Measurements from ENCODE around the gene ARHGAP23.

The ARHGAP23 gene

DNA sequence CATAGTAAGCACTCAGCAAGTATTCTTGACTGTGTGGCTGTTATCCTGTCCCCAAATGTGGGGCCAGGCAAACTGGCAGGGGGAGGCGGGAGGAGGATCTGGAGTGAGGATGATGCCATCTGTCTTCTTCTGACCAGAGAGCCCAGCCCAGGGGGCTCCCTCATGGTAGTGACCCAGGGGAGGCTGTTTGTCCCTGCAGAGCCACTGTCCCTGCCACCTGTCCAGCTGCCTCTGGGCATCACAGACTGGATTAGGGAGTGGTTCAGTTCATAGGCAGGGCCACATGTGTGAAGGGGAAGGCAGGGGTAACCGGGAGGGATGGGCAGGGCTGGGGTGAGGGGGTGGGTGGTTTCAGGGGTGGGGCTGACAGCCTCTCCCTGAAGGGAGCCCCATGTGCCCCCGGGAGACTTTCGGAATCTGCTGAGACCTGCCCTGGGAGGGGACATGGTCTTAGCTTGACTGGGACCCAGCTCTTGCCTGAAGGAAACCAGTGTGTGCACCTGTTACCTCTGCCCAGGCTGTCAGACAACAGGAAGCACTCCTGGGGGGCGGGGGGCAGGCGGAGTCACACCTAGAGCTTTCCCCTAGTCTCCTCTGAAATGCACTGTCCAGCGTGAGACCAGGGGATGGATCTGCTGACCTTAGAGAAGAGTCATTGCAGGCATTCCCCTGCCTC, 15.2 kb downstream of the ARHGAP23 start:
- DNase-seq: peak; percentile 60

DNA sequence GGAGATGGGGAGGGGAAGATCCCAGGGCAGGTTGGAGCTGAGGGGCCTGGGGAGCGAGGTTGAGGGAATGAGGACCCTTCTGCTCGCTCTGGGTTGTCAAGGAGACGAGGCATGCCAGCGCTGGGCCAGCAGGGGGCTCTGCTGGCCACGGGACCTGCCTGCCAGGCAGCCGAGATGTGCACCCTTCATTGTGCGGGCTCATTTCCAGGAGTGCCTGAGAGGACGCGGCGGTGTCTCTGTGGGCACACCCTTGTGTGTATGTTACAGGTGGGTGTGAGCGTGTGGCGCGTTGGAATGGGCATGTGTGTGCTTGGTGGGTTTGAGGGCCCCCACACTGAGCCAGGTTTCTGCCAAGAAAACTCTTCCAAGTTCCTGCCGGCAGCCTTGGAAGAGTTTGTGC, 15.9 kb downstream of the ARHGAP23 start:
- DNase-seq: peak; percentile 76

DNA sequence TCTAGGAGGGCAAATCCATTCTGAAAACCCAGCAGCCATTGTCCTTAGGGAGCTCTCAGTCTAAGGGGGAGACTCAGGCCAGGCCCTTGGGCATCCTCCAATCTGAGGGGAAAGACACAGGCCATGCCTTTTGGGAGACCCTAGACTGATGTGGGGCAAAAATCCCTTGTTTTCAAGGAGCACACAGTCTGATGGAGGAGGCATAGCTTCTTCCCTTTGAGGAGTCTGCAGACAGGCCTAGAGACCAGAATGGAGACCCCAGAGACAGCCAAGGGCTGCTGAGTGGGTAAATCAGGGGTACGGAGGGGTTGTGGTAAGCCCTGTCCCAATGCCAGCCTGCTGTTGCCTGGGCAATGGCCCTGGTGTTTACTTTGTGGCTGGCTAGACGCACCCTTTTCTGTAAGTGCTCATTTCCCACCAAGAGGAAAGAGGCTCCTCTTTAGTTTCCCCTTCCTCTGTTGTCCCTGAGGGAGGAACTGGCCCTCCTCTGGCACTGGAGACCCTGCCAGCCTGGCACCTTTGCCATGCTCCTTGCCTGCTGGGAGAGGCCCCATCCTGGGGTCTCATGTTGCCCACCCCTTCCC, 19.3 kb downstream of the ARHGAP23 start:
- no peak for DNase-seq

DNA sequence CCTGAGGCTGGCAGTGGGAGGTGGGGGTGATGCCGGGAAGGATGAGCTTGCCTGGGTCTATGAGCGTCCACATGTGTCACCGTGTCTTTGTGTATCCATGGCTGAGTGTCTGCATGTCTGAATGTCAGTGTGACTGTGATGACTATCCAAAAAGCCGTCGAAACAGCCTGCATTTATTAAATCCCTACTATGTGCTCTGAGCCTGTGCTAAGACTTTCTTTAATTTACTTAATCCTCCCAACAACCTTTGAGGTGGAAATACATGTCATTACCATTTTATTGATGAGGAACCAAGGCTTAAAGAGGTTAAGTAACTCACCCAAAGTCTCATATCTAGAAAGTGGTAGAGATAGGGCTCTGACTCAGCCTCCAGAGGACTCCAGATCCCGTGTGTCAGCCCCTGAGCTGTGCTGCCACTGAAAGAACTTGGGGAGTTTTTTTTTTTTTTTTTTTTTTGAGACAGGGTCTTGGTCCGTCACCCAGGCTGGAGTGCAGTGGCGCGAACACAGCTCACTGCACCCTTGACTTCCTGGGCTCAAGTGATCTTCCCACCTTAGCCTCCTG, 20.0 kb downstream of the ARHGAP23 start:
- no peak for DNase-seq

DNA sequence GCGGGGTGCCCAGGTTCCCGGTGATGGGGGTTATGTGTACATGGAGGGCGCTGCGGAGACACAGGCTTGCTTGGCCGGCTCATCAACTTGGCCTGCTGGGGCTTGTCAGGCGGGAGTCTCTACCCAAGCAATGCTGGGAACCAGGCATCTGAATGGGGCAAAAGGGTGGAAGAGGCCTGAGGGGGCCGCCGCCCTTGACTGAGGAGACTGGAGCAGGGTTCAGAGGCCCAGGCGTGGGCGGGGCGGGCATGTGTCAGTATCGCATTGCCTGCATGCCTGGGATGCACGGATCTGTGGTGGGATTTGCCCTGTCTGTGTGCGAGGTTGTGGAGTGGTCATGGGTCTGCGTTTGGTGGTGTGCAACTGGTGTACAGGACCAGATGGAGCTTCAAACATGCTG, 21.1 kb downstream of the ARHGAP23 start:
- no peak for DNase-seq

DNA sequence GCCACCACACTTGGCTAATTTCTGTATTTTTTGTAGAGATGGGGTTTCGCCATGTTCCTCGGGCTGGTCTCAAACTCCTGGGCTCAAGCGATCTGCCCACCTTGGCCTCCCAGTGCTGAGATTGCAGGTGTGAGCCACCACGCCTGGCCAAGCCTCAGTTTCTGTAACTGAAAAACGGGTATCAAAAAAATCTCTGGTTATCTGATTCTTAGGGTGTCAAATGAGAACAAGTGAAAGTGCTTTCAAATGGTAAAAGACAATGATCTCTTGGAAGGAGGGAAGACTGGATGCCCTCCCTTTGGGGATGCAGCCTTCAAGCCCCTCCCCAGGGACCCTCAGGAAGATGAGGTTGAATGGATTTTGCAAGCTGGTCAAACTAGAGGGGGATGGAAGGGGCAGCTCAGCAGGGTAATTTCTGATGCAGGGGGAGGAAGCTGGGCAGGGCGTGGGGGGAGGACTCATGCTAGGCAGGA, 22.3 kb downstream of the ARHGAP23 start:
- DNase-seq: no peak

DNA sequence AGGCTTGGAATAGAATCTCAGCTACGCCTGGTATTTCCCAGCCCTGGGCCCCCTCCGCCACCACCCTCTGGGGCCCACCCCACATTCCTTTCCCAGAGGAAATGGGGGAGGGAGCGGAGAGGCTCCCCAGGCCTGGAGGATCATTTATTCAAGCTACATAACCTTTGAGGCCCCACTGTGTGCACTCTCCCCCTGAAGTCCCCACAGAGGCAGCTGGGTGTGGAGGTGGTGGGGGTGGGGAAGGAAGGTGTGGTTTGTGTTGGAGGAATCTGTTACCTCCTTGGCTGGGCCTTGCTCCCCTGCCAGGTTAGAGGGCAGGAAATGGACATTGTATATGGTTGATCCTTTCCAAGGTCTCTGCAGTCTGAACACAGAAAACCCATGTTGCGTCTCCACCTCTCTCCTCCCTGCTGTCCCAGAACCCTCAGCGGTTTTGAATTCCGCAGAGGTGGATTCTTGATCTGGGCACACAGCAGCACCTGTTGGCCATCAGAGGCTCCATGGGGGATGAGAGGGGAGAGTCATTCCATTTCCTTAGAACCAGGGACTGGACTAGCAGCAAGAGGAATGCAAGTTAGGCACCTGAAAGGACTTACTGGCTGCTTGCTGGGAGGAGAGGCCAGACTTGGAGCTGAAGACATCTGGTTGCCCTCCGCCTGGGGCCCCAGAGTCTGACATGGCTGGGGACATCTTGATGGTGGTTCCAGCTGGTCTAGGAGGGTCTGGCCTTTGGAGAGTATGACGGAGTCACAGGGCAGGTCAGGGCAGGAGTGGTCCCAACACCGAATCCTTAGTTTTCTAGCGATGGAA, 23.0 kb downstream of the ARHGAP23 start:
- DNase-seq: no peak

DNA sequence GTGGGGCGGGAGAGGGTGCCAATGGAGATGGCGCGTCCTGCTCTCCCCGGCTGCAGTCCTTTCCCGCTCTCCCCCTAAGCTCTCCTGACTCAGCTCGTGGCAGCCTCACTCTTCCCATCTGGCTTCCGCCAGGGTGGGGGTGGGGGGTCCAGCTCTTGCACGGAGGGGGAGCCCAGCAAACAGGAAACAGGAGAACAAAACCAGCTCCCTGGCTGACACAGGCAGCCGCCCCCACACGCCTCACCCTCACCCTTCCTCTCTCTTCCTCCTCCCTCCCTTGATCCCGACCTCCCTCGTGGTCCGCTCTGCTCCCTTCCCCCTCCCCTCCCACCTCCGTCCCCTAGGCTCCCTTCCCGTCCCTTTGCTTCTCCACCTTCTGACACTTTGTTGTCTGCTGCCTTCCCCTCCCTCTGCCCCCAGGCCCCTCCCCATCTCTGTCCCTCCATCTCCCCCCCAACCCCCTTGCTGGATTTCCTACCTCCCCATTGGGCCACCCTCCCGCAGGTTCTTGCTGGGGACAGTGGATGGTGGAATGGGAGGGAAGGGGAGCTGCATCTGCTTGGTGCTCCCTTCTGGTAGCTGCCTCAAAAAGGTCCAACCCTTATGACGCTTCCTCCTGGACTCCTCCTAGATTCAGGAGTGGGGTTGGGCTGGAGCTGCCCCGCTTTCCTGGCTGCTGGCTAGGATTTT, 23.7 kb downstream of the ARHGAP23 start:
- DNase-seq: no peak

DNA sequence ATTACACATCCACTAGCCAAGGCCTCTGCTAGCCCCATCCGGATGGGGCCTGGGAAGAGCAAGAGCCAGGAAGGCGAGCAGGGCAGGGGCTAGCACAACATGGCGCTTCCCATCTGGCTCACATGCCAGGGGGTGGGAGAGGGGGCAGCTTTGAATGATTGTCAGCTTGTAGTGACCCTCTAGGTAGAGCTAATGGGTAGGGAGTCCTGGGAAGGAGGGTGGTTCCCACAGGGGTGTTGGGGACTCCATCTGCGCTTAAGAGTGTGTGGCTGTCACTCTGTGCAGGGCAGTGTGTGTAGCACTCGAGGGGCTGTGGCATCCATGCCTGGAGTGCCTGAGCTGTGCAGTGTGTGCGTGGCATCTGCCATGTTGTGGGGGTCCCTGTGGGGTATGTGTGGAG, 24.5 kb downstream of the ARHGAP23 start:
- DNase-seq: no peak

DNA sequence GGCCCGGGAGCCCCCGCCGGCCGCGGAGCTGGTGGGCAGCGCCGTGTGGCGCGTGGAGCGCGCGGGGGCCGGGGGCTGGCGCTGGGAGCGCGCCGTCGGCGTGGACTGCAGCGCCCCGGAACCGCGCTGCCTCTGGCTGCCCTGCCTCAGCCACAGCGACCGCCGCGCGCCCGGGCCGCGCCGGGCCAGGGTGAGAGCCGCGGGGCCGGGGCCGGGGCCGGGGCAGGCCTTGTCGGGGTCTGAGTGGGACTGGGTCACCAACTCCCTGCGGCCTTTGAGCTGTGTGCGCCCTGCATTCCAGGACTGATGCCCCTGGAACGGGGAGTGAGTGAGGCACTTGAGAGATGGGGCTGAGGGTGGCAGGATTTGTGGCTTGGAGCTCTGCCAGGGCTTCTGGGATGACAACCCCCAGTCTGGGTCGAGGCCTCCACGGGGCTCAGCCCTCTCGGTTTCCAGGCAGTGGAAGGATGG, 25.7 kb downstream of the ARHGAP23 start:
- no peak for DNase-seq

DNA sequence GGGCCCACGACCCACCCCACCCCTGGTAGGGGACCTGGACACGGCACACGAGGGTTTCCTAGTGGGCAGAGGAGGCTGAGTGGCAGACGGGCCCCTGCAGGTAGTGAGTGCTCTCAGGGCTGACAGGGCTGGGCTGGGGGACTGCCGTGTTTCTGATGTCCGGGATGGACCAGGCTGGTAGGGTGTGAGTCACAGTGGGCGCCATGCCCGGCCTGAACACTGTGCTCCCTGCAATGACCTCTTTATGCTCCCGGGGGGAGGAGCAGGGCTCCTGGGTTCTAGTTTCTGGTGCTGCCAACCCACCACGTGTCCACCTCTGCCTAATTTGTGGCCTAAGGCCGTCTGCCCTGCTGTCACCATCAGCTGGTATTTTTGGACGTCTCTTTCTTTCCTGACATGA, 26.3 kb downstream of the ARHGAP23 start:
- DNase-seq: no peak

DNA sequence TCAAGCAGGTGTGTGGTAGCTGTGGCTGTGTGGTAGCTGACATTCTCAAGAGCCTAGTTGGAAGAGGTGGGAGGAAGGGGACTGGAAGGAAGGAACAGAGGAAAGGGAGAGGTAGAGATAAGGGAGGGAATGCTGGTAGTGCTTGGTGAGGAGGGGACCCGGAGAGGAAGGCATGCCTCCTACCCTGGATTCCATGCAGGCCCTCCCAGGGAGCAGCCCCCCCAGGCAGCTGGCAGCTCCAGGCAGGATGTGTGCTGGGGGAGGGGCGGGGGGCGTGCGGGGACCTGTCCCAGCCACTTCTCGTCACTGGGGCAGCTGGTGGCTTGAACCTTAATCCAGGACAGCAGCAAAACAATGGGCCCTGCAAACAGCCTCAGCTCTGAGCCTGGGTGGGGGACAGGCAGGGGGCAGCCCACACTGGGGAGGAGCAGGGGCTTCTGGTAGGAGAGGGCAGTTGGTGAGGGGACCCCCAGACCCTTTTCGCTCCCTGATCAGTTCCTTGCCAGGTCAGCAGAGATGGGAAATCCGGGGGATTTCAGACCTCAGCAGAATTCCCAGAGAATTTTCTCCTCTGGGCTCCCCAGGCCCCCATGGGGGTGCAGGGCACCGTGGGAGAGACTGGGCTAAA, 27.1 kb downstream of the ARHGAP23 start:
- peak; percentile 13 for DNase-seq

DNA sequence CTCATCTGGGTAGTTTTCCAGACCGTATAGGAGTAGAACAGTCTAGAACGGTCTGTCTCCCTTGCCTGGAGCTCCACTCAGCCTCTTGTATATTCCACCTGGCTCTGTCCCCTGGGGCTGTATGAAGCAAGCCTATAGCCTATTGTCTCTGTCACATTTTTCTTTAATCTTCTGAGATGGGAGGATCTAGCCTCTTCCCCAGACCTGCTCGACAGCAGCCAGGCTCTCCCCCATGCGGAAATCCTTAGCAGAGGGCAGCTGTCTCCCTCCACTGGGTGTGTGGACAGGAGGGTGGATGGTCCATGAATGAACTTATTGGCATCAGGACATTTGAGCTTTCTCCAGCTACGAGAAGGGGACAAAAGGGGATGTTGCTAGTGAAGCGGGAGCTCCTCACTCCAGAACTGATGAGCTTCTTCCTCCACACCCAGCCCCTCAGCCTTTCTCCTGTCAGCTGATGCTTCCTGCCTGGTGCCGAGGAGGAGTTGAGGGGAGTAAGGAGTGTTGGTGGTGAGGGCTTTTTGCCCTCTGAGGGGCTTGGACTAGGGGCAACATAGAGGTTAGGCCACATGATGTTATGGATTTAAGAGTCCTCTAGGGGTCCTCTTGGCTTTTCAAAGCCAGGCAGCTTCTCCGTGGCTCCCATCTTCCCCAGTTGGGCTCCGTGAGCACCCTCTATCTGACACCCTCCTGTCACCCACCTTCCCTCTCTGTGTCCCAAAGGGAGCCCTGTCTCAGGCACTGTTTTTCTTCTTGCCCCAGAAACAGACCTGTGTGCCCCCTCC, 28.0 kb downstream of the ARHGAP23 start:
- DNase-seq: peak; percentile 12

DNA sequence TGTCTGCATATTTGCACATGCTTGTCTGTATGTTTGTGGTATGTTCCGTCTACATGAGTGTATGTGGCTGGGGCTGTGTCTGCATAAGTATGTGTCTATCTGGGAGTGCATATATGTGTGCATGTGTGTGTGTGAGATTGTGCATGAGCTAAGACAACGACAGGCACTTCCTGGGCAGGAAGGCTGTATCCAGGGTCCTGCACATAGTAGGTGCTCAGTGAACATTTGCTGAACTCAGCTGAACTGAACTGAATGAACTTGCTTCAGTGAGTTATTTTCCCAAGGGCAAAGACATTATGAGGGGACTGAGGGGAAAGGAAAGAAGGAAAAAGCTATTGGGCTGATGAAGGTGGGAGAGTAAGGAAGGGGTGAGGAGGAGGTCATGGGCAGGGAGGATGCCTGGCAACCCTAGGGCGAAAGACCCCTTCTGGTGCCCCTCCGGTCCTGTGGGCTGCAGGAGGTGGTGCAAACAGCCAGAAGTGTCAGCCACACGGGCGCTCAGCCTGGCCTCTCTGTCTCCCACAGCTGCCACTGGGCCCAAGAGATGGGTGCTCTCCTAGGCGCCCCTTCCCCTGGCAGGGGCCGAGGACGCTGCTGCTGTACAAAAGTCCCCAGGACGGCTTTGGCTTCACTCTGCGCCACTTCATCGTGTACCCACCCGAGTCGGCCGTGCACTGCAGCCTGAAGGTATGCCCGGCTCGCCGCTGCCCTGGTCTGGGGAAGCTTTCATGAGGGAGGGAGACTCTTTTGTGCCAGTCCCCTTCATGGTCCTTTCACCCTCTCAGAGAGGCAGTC, 29.5 kb downstream of the ARHGAP23 start:
- no peak for DNase-seq

DNA sequence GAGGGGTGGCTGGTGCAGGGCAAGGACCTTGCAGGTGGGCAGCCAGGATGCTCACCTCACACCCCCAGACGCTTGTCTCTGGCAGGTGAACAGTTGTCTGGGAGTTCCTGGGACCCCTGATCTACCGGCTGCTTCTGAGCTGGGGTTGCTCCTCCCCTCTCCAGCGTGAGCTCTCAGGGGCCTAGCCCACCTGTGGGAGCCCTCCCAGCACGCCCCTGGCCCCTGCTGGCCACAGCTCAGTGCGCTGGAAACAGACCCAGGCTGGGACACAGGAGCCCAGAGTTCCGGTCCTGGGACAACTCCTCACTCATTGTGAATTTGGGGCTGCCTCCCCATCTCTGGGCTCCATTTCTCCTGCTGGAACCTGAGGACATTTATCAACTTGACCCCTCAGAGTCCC, 30.3 kb downstream of the ARHGAP23 start:
- no peak for DNase-seq

DNA sequence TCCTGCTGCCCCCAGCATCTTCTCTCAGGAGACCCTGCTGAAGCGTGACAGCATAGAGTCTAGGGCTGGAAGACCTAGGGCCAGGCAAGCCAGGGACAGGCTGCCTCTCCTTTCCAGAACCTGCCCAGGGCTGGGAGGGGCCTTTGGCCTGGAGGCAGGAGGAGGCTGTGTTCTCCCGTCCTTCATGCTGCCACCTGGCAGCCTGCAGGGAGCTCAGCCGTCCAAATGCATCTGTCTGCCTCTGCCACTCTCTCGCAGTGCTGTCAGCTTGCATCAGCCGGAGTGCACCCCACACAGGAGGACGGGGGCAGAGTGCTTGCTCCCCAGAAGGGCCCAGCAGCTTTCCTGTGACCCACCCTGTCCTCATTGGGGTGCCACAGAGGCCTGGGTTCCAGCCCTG, 31.3 kb downstream of the ARHGAP23 start:
- no peak for DNase-seq

DNA sequence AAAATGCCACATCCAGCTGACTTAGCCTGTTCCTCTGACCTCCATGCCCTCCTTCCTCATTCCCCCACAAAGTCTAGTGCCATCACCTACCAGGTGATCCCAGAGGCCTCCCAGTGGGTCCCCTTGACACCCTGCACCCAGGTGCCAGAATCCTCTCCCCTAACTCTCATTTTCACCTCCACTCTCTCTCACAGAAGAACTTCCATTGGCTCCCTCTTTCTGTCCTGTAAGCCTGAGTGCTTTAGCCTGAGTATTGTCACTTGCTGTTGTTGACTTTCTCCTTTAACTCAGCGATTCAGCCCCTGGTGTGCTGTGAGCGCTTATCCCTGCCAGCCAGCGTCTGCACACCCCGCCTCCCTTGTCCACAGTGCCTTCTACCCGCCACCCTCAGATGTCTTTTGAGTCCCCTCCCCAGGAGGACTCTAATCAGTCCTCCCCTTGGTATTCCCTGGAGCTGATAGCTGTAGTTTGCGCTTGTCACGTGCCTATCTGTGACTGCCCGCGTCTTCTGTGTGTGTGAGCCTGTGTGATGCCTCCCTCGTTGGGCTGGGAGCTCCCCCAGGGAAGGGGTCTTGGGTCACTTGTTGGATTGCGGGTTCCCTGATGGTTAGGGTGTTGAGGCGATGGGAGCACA, 31.9 kb downstream of the ARHGAP23 start:
- peak; percentile 6 for DNase-seq

DNA sequence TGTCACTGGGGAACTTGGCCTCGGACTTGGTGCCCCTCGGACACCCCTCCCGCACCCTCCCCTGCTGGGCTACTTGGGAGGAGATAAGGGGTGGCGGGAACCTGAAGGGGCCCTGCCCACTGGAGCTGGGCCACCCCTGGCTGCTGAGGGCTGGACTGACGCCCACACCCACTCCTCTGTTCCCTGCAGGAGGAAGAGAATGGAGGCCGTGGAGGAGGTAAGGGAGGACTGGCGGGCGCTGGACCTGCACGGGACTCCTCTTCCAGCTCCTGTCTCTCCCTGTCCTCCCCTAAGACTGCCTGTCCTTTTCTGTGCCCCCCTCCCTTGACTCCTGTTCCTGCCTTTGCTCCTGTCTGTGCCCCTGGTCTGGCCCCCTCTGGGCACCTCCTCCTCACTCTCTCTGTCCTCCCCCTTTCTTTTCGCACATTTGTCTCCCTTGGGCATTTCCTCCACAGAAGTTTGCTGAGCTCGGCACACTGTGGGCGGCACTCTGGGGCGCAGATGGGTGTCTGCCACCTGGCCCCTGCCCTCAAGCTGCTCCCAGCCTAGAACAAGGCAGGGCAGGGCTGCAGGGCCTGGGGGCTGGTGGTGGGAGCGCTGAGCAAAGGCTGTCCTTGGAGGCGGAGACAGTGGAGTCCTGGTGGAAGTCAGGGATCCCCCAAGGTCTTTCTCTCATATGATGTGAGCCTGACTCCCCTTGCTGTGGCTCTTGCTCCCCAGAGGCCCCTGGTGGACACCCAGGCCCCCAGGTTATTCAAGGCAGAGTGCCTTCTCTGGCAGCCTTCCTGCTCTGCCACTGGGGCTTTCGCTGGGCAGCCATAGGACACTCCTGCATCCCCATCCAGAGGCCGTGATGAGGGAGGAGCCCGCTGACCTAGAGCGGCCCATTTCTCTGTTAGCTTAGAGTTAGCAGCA, 32.7 kb downstream of the ARHGAP23 start:
- DNase-seq: no peak

DNA sequence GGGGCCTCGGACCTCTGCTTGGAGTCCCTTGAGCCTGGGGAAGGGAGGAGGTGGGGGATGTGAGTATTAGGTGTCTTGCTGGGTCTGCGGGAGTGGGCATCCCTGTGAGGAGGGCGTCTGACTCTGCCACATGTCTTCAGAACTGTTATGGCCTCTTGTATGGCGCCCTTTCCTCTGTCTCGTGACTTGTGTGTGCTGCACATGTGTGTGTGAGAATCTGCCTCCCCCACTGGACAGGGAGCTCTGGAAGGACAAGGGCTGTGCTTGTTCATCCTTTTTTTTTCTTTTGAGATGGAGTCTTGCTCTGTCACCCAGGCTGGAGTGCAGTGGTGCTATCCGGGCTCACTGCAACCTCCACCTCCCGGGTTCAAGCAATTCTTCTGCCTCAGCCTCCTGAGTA, 33.4 kb downstream of the ARHGAP23 start:
- DNase-seq: no peak

Data from NCI-H146 (cell line).